ENCODE measurements around the gene NPC2. TPM values are rescaled to one million over a fixed set of nuclear protein-coding genes. Genes with fewer than 3 reads are reported as not detected.

The NPC2 gene
- total and polyA plus RNA-seq, 9 of the 15 experiments (the other 6 are each of a cell fraction or from before 2014, with no cell fraction given): 16.6 to 74.1 (median 32.6) TPM

DNA sequence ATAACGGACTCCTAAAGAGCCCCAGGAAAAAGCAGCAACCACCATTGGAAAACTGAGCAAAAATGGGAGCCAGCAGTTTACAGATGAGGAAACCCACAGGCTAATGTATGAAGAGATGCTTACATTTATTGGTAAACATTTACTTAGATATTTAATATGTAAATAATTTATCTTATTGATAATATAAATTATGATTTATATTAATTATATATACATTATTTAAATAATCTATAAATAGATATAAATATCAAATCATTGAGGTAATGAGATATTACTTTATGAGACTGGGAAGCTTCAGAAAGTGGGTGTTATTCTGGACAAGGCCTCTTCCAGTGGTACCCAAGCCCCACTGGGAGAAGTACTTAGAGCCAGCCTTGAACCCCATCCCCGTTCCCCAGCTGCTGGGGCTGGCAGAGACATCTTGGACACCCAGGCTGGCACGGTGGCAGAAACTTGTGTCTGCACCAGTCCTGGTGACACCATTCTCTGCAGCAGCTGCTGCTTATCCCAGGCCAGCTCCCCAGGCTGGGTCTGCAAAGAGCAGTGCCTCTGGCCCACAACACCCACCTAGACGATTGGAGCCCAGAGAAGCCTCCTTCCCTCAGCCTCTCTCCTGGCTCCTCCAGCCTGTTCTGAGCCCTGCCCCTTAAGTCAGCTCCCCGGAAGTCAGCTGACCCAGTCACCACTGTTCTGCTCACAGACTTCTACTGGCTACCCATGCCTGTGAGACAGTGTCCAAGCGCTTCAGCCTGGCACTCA lies 26.4 kb upstream of the NPC2 start:
- no peak for FAIRE-seq
- POLR2A ChIA-PET: interaction anchor here (0.6 kb wide), 1 partner anchor 28 kb away, joined by 3 read pairs; no protein-coding TSS in a partner anchor
- Histone ChIP-seq H2AFZ (ENCODE audit: low read depth, low read length) (no peak overlapping the region), H3K4me1 (replicated peaks in 1 of 2; ENCODE audit: control insufficient read depth in 2 of 2, insufficient read depth in 2 of 2, low read length in 2 of 2) (peaks cover 3 to 5% of the 10 kb centered on the region in 2 experiments; a peak in 3 of 5 replicates), H3K36me3 (ENCODE audit: control insufficient read depth, insufficient read depth, low read length) (no peaks in the 10 kb centered on the region), H3K9me1 (ENCODE audit: control insufficient read depth, insufficient read depth, low read length) (no peaks in the 10 kb centered on the region), H3K79me2 (ENCODE audit: control insufficient read depth, insufficient read depth, low read length) (no peaks in the 10 kb centered on the region), H3K9me3 (replicated peaks; ENCODE audit: control insufficient read depth, insufficient read depth, low read depth, low read length) (no peaks in the 10 kb centered on the region), H4K20me1 (replicated peaks; ENCODE audit: control insufficient read depth, insufficient read depth, low read length) (no peaks in the 10 kb centered on the region), H3K4me2 (ENCODE audit: insufficient read depth, low read length) (no peak overlapping the region), H3K27me3 (ENCODE audit: control insufficient read depth in 2 of 2, insufficient read depth in 2 of 2, low read length in 2 of 2) (peaks cover 0 to 29% of the 10 kb centered on the region in 2 experiments; a peak in 4 of 5 replicates), H3K27ac (ENCODE audit: extremely low read depth, low read depth, low read length) (no peak overlapping the region), H3K9ac (ENCODE audit: insufficient read depth in 1 of 2, low read depth in 2 of 2, low read length in 2 of 2) (no peak overlapping the region), H3K4me3 (no peak overlapping the region)
- TF ChIP-seq ZFP1 (CRISPR knock-in tag; IDR thresholded peaks at IDR 0.05) (no peak), HDAC2 (IDR thresholded peaks at IDR 0.05) (no peak), HDAC1 (IDR thresholded peaks at IDR 0.05) (no peak), ZNF3 (CRISPR knock-in tag; IDR thresholded peaks at IDR 0.05) (no peak), SLC30A9 (CRISPR knock-in tag; IDR thresholded peaks at IDR 0.05) (no peak), SMC3 (conservative IDR thresholded peaks at IDR 0.05; ENCODE audit: insufficient read depth, low read depth, low read length) (no peak), TRIM24 (IDR thresholded peaks at IDR 0.05) (no peak), BCOR (IDR thresholded peaks at IDR 0.05) (no peak), RNF2 (IDR thresholded peaks at IDR 0.05) (no peak), SMARCA4 (IDR thresholded peaks at IDR 0.05) (no peak), ZNF197 (CRISPR knock-in tag; IDR thresholded peaks at IDR 0.05; ENCODE audit: low read depth) (no peak), ZNF75A (CRISPR knock-in tag; IDR thresholded peaks at IDR 0.05) (no peak), CEBPB (tag; IDR thresholded peaks at IDR 0.05) (no peak), NFE2 (IDR thresholded peaks at IDR 0.05; ENCODE audit: low read depth) (no peak), SRSF9 (IDR thresholded peaks at IDR 0.05; ENCODE audit: borderline replicate concordance, low read depth, low read length) (no peak), SIN3B (IDR thresholded peaks at IDR 0.05; ENCODE audit: low read depth) (no peak)
- TF ChIP-seq, protein P1, sequence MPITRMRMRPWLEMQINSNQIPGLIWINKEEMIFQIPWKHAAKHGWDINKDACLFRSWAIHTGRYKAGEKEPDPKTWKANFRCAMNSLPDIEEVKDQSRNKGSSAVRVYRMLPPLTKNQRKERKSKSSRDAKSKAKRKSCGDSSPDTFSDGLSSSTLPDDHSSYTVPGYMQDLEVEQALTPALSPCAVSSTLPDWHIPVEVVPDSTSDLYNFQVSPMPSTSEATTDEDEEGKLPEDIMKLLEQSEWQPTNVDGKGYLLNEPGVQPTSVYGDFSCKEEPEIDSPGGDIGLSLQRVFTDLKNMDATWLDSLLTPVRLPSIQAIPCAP (CRISPR knock-in tag; IDR thresholded peaks at IDR 0.05; ENCODE audit: borderline replicate concordance): no peak
- TF ChIP-seq, protein P2, sequence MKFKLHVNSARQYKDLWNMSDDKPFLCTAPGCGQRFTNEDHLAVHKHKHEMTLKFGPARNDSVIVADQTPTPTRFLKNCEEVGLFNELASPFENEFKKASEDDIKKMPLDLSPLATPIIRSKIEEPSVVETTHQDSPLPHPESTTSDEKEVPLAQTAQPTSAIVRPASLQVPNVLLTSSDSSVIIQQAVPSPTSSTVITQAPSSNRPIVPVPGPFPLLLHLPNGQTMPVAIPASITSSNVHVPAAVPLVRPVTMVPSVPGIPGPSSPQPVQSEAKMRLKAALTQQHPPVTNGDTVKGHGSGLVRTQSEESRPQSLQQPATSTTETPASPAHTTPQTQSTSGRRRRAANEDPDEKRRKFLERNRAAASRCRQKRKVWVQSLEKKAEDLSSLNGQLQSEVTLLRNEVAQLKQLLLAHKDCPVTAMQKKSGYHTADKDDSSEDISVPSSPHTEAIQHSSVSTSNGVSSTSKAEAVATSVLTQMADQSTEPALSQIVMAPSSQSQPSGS (CRISPR knock-in tag; IDR thresholded peaks at IDR 0.05): no peak
- intact Hi-C loops (cut with micrococcal nuclease): no loop called here
- no TSS peak for BruUV-seq (replicated peaks)
- ATAC-seq: 0 out of 3 replicates have a peak, but pooled peaks have one; percentile 32
- DNase-seq (ENCODE audit: extremely low read depth in 1 of 4, low spot score in 3 of 4): no peak
- CTCF ChIA-PET (ENCODE audit: low intra/inter-chr PET ratio): no interaction called here
- in situ Hi-C loops (cut with MboI): no loop called here
- WGBS (ENCODE audit: insufficient coverage, low coverage, missing lambda C conversion rate): 0% methylated on average over 4 of the region's 6 CpGs

Measured in K562 (cell line).